ENCODE measurements around the gene DDRGK1.
A peak's percentile ranks its signal among the peaks of the same experiment; 100 is the strongest.

DNA sequence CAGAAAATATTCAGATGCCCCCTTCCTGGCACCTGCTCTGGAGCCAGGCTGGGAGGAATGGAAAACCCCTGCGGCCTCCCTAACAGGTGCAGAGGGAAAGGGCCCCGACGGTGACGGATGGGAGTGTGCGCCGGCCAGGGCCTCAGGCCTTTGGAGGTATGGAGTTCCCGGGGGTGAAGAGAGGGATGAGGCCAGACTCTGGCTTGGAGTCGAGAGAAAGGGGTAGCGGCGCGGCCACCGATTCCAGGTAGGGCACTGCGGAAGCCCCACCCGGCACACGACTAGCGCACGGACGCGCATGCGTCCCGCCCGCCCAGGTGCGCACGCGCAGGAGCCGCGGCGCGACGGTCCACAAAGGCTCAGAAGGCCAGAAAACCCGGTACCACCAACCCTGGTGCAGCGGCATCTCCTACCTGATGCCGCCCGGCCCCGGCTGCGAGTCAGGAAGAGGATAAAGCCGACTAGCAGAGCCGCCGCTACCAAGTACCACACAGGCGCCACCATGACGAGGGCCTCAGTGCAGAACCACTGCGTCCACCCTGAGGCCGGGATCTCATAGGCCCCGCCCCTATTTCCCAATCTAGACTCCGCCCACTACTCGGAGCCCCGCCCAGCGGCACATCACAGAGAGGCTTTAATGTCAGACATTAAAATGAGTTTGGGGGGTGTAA lies at the start of gene DDRGK1:
- TF ChIP-seq POLR2AphosphoS5 (IDR thresholded peaks at IDR 0.05; ENCODE audit: borderline replicate concordance, low read depth, low read length) (peak; percentile 97), EZH2 (IDR thresholded peaks at IDR 0.05) (no peak)
